Skin epidermis (tissue), 12 donors: Measurements from ENCODE around the gene PLEKHA7.

Source experiments
- H3K27ac ChIP-seq, 21 experiments: fragments of 200-600 bp; sonication (generic) in 11 of 21; one replicate each; pipeline ENCODE4 v1.5.0; 2020; ENCODE audit warnings: mild to moderate bottlenecking in 3 of 21, inconsistent platforms in 2 of 21, moderate library complexity in 2 of 21
- H3K4me3 ChIP-seq, 7 experiments: fragments of 200-600 bp; sonication (generic) in 2 of 7; one replicate each; pipeline ENCODE4 v1.5.0; 2020; ENCODE audit warnings: inconsistent platforms in 2 of 7, mild to moderate bottlenecking in 2 of 7, moderate library complexity in 1 of 7

PLEKHA7 gene

DNA sequence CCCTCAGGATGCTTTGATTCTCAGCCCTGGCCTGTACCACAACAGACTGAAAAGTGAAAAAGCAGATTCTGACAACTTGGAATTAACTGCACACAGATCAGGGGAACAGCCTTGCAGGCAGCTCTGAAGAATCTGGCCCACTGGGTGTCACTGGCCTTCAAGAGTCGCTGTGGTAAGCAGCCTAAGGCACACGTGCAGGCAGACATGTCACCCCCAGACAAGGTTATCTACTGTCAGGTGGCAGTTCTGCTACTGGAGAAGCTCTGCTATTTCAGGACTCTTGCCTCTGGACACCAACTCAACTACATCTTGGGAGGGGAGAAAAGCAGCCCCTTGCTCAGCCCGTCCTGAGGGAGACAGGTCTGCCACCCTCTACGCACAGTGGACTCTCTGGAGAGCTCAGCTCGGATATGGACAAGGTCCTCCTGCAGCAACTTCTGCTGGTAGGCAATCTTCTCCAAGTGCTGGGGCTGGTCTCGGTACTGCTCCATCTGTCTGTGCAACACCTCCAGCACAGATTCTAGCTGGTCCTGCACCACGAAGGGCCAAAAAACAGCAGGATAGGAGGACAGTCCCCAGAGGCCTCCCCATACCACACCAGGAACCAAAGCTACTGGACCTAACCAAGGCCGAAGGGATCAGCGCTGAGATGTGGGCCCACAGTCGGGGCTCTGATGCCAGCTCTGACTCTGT is 212.8 kb downstream of the PLEKHA7 start:
- no peak overlapping the region for H3K27ac ChIP-seq
- H3K4me3 ChIP-seq = no peak overlapping the region

DNA sequence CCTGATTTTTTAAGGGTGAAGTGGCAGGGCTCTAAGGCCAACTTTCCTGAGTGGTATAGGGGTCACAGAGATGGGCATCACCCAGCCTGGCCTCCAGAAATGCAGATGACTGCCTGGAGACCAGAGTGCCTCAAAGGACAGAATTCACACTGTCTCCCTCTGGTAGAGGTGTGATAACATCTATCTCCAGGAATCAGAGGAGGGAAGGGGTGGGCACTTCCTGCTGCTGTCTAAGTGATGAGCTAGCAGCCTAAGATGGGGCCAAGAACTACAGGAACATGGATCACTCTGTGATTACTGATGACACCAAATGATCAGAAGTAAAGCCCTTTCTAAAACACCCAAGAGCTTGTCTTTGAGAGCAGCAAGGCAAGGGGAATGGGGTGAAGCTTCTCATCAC is 213.8 kb downstream of the PLEKHA7 start:
- H3K4me3 ChIP-seq = no peak overlapping the region
- H3K27ac ChIP-seq = no peak overlapping the region

DNA sequence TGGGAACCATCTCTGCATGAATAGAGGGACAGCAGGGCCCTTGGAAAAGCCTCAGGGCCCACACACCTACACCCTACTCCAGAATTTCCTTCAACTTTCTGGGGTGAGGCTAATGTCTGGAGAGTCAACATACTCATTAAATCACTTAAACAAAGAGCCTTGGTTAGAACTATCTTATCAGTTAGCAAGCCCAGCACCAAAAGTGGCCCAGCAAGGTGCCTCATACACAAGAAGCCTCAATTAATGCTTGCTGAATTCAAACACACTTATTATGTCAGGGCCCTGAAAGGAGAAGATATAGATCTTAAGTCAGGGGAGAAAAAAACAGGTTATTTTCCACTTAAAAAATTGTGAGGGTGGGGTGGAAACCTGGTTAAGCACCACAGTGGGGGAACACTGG is 214.3 kb downstream of the PLEKHA7 start:
- H3K27ac ChIP-seq = no peak overlapping the region
- H3K4me3 ChIP-seq = no peak overlapping the region

DNA sequence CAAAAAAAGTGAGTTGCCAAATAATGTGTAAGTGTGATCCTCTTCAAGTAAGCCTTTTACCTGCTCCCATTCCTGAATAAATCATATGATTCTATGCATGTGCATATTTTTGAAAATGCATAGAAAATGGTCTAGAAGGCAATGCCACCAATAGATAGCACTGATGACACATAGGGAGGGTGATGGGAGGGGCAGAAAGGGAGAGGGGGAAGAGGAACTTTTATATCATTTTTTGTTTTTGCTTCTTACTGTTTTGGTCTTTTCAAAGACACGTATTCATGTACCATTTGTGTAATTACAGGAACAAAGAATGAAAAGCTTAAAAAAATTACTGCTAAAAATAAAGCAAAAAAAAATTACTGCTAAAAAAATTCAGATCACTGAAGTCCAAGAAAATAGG is 215.0 kb downstream of the PLEKHA7 start:
- no peak overlapping the region for H3K4me3 ChIP-seq

DNA sequence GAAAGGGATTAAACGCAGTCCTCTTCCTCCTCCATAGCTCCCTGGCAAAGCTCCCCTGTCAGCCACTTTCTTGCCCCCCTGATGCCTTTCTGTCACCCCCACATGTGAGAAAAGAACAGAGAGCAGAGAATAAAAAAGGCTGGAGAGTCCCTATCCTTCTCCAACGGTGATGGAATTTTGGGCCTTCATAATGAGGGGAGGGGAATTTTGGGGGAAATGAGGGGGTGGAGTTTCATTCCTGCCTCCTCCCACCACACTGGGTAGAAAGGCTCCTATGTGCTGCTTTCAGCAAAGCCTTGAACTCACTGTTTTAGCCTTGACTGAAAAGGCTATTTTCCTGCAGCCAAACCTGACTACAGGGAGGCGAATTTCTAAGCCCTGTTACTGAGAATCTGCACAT is 216.4 kb downstream of the PLEKHA7 start:
- Histone ChIP-seq H3K27ac (no peak overlapping the region), H3K4me3 (no peak overlapping the region)

More for the DNA sequence above, 215.0 kb downstream of the PLEKHA7 start:
- no peak overlapping the region for H3K27ac ChIP-seq

DNA sequence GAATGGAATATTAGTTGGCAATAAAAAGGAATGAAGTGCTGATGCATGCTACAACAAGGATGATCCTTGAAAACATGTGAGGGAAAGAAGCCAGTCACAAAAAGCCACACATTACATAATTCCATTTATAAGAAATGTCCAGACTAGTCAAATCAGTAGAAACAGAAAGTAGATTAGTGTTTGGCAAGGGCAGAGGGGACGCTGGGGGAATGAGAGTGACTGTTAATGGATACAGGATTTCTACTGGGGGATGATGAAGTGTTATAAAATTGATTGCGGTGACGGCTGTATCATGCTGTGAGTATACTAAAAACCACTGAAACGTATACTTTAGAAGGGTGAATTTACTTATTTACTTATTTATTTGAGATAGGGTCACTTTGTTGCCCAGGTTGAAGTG is 217.9 kb downstream of the PLEKHA7 start:
- no peak overlapping the region for H3K4me3 ChIP-seq
- peak overlapping the region in 1 of 21 experiments; percentile 29 for H3K27ac ChIP-seq

DNA sequence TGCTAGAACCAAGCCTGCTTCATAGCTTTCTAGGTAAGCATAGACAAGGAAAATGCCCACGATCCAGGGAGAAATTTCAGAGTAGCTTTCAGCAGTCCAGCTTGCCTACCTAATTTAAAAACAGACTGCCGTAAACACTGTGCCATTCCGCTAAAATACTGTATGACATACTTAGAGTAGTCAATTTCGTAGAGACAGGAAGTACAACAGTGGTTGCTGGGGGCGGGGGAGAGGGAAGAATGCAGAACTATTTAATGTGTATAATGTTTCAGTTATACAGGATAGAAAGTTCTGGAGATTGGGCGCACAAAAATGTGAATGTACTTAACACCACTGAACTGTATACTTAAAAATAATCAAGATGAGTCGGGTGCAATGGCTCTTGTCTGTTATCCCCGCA is 219.1 kb downstream of the PLEKHA7 start:
- peak overlapping the region in 12 of 21 experiments; percentile 25 to 79 (median 62) for H3K27ac ChIP-seq
- no peak overlapping the region for H3K4me3 ChIP-seq

DNA sequence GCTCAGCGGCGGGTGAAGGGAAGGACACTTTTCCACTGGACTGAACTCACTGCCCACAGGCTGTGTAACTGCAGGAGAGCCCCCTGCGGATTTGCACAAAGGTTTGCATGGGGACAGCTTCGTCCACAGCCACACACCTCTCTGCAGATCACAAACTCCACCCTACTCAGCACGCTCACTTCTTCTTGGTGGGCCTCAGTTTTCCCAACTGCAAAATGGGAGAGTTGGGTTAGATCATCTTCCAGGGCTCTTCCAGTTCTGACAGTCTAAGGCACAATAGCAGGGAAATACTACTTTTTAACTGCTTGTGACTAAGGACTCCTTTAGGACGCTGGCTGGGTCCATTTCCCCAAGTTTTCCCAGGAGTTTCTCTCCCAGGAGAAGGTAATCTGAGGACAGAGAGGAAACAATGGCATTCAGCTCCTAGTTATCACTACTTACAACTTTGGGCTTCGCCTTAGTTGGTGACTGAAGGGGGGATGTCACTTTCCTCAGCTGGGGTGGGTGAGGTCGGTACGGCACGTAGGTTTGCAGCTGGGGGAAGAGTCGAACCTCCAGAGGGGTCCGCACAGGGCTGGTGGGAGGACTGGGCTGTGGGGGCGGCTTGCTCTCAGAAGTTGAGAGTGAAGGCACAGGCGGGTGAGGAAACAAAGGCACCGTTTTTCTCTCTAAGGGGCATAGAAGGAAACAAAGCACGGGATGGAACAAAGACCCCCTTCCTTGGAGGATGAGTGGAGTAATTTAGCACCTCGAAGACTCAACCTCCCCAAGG is 220.0 kb downstream of the PLEKHA7 start:
- H3K4me3 ChIP-seq = no peak overlapping the region
- peak overlapping the region in 6 of 21 experiments; percentile 31 to 79 (median 62) for H3K27ac ChIP-seq

DNA sequence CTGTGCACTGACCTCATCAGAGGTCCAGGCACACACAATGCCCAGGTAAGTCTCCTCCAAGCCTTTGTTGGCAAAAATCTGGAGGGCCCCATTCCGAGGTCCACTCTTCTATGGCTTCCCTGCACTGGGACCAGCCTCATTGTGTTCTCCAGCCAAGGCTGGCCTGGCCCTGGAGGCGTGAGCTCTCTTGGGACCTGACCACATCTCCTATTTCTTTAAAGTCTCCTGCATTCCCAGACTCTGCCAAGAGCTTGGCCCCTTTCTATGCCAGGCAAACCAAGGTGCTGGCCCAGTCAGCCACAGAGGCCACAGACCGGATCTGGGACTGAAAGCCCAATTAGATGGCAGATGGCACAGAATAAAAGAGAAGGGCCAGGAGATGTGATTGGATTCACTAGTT is 220.7 kb downstream of the PLEKHA7 start:
- Histone ChIP-seq H3K4me3 (no peak overlapping the region), H3K27ac (peak overlapping the region in 8 of 21 experiments; percentile 7 to 80 (median 30))

DNA sequence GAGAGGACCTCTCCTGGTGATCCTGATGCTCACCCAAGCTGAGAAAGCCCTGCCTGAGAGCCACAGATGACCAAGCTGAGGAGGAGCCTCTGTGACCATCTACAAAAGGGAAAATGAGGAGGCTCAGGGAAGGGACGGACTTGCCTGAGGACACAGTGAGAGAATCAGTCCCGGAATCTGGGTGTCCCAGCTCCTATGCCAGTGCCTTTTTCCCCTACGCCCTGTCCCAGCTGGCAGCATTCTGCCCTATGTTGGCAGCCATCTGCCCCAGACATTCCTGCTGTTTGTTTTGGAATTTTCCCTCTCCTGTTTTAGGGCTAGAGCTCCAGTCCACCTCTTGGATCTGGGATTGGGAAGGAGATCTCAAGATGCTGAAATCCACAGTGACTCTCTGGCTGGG is 221.2 kb downstream of the PLEKHA7 start:
- peak overlapping the region in 11 of 21 experiments; percentile 7 to 80 (median 32) for H3K27ac ChIP-seq
- no peak overlapping the region for H3K4me3 ChIP-seq

DNA sequence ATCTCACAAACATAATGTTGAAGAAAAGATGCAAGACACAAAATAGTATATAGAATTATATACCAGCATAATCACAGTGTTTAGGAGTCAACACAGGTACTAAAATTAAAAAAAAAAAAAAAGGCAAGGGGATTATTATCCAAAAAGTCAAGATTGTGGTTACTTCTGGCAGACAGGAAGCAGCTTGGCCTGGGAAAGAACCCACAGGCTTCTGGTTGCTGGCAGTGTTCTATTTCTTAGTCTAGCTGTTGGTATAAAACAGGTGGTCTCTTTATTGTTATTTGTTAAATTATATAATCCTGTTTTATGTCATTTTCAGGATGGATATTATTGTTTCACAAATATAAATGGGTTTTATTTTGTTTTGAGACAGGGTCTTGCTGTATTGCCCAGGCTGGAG is 221.8 kb downstream of the PLEKHA7 start:
- H3K4me3 ChIP-seq = no peak overlapping the region
- peak overlapping the region in 11 of 21 experiments; percentile 28 to 80 (median 60) for H3K27ac ChIP-seq

DNA sequence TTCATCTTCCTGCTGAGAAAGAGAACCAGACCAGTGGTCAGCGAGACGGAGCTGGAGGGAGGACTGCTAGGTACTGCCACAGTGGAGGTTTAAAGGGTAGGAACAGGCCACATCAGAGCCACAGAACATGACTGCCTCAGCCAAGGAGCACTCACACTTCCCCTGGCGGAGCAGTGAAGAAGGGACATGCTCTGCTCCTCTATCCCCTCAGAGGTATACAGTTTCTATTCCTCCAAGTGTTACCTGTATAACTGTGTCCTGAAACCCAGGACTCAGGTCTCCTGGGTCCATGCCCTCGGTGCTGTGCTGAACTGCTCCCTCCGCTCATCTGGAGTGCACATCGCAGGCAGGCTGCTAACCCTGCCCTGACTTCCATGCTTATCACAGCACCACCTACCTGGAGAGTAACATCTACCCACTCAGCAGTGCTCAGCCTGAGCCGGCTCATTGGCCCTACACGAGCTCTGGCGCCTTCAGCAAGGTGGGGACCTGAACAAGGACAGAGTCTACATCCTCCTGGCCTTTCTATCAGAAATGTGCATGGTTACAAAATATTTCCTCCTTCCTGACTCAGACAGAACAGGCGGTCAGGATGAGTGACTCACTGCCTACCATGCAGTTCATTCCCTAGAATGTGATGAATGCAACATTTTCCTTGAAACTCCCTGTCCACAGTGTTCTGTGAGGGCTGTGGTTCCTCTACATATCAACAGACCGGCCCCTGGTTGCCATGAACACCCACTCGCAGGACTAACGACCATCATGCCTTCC is 222.8 kb downstream of the PLEKHA7 start:
- Histone ChIP-seq H3K27ac (peak overlapping the region in 18 of 21 experiments; percentile 15 to 80 (median 62)), H3K4me3 (no peak overlapping the region)

DNA sequence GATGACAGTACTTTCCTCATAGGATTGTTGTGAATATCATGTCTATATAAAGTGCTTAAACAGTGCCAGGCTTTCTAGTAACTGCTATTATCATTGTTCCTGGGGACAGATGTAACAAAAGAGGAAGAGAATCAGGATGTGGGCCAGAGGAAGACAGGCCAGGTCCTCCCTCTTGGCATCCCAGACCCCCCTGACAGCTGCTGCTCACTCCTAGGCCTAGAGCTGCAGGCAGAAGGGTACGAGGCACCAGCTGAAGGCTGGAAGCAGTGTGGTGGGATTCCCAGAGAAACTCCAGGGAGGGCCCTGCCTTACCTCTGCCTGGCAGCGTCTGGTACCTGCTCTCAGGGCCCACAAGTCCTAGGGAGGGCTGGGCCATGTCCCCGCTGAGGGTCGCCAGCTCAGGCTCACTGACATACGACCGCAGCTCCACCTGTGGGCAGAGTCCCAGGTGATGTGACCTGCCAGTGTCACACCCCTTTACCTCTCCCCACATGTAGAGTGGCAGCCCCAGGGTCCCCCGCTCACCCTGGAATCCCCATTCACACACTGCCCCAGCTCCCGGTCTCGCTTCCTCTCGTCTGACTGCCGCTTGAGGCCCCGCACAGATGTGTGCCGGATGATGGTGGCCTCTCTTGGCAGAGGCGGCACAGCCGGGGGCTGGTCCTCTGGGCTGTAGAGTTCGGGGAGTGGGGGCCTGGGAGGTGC is 223.6 kb downstream of the PLEKHA7 start:
- peak overlapping the region in 18 of 21 experiments; percentile 15 to 80 (median 60) for H3K27ac ChIP-seq
- H3K4me3 ChIP-seq = no peak overlapping the region

DNA sequence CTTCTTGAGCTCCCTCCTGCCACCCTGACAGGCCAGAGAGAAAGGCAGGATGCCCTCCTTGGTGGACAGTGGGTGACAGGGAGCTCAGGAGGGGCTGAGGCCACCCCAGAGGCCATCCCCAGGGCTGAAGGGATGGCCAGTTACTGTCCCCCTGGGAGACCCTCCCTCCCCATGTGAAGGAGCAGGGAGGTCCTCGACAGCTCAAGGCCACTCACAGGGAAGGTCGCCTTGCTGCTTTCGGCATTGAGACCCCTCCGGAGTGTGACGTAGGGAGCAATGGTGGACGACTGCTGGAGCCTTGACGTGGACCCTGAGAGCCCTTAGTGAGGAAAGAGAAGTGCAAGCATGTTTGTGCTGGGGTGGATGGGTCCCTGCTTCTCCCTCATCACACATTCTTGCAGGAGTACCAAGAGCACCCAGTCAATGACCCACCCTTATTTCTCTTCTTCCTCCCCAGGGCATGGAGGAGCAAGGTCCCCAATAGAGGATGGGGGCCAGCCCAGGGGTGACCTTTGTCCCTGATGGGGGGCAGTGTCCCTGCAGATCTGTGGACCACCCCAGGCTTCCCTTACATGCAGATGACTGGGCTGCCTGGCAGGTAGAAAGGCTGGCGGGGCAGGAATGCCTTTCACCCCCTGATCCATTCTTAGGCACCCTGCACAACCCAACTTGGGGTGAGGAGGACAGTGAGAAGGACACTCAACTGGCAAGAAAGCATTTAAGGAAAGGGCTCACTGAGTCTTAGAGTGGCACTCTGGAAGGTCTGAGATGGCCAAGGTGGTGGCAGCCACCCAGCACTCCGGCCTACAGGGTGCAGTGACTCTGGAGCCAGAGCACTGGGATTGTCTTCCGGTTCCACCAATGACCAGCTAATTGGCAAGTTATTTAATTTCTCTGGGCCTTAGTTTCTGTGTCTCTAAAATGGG is 224.4 kb downstream of the PLEKHA7 start:
- no peak overlapping the region for H3K4me3 ChIP-seq
- peak overlapping the region in 10 of 21 experiments; percentile 9 to 72 (median 64) for H3K27ac ChIP-seq

DNA sequence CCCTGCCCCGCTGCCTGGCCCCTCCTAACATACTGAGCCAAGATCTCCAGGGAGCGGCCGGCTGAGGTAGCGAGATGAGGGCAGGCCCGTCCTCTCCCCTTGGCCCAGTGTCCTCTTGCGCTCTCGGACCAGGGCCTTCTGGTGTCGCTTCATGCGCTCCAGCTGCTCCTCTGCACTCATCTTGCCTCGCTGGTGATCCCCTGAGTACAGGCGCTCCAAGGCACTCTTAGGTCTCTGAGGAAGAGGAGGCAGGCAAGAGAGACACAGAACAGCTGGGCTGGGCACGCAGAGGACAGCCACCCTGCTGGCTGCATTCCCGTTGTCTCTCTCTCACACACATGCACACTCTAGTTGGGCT is 225.2 kb downstream of the PLEKHA7 start:
- Histone ChIP-seq H3K27ac (peak overlapping the region in 14 of 21 experiments; percentile 7 to 72 (median 59)), H3K4me3 (no peak overlapping the region)

DNA sequence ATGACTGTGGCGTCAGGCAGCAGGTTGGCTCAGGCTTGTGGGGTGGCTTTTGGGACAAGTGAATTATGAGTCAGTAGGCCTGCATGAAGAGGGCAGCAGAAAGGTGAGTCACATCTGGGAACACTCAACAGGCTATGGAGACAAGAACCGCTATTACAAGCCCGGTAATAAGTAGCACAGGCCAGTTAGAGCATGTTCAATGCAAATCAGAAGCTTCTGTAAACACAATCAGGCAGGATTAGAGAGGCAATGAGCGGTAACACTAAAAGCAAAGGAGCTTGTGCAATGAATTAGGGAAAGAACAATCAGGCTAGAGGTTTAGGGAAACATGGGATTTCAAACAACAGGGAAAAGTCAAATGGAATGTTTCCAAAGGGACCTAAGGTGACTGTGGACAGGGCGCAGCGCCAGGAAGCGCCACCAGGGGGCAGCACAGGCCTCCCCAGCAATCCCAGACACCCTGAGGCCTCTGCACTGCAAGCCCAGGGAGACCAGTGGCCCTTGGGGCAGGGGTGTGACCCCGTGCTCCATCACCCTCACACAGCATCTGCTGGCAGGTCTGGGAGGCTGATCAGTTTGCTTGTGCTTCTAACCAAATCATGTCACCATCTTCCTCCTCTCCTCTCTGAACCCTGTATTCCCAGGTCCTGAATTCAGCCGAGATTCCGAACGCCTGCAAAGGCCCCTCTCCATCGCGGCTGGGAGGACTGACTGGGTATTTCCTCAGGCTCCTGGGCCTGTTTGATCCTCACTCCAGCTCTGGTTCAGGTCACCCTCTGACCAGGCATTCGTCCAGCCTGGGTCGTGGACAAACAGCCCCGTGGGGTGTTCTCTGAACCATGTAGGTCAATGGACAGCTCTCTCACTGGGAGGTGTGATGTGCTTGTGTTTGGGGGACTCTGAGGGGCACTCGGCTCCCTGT is 225.8 kb downstream of the PLEKHA7 start:
- Histone ChIP-seq H3K27ac (peak overlapping the region in 16 of 21 experiments; percentile 7 to 72 (median 59)), H3K4me3 (no peak overlapping the region)

DNA sequence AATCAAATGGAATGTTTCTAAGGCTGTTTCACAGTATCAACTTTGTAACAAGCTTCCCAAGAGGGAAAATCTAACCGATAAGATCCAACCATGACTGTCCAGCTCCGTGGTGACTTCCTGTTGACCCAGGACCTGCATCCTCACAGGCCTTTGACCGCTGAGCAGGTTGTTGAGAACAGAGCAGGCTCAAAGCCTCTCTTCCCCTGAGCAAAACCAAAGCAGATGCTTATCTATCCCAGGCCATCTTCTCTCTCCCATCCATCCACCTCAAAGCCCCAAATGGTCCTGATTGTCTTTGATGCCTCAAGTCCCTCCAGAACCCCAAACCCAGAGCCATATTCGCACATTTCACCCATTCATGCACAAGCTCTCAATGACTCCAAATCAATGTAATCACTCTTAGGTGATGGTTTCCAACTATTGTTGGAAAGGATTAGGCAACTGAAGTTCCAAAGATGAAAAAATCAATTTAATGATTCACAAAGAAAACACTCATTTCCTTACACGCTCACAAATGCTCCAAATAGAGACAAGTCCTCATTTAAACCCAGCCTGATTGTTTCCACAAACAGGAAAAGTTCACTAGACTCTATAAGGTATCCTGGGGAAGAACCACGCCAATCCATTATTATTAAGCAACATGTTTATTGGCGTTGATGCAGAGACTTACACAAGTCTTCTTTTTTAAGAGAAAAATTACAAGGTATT is 227.0 kb downstream of the PLEKHA7 start:
- H3K27ac ChIP-seq = peak overlapping the region in 5 of 21 experiments; percentile 5 to 59 (median 30)
- no peak overlapping the region for H3K4me3 ChIP-seq
